ENCODE measurements around the gene ATP9B.

The ATP9B gene

DNA sequence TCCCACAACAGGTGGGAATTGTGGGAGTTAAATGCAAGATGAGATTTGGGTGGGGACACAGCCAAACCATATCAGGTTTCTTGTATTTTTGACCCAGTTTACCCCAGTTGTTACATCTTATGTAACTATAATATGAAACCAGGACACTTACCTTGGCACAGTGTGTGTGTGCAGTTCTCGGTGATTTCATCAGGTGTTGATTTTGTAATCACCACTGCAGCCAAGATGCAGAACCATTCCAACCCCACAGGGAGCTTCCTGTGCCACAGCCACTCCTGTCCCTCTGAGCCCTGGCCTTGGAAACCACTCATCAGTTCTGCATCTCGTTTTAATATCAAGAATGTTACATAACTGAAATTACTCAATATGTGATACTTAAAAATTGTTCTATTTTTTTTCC, 31.8 kb downstream of the ATP9B start:
- TF ChIP-seq, protein P1, sequence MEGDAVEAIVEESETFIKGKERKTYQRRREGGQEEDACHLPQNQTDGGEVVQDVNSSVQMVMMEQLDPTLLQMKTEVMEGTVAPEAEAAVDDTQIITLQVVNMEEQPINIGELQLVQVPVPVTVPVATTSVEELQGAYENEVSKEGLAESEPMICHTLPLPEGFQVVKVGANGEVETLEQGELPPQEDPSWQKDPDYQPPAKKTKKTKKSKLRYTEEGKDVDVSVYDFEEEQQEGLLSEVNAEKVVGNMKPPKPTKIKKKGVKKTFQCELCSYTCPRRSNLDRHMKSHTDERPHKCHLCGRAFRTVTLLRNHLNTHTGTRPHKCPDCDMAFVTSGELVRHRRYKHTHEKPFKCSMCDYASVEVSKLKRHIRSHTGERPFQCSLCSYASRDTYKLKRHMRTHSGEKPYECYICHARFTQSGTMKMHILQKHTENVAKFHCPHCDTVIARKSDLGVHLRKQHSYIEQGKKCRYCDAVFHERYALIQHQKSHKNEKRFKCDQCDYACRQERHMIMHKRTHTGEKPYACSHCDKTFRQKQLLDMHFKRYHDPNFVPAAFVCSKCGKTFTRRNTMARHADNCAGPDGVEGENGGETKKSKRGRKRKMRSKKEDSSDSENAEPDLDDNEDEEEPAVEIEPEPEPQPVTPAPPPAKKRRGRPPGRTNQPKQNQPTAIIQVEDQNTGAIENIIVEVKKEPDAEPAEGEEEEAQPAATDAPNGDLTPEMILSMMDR (IDR thresholded peaks at IDR 0.05; ENCODE audit: low read depth, low read length) = no peak
- H3K4me3 ChIP-seq (ENCODE audit: low read depth, low read length) = no peak overlapping the region

DNA sequence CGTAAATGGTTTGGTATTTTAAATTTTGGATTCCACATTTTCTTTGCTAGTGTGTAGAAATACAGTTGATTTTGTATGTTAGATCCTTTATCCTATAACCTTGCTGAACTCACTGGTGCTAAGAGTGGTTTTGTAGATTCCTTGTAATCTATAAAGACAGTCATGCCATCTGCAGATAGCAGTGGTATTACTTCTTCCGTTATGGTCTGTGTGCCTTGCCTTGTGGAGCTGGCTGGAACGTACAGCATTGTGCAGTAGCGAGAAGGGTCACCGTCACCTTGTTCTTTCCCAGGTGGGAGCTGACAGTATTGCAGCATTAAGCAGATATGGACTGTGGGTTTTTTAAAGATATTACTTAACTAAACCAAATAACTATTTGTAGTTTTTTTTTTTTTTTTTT, 33.7 kb downstream of the ATP9B start:
- no peak overlapping the region for H3K4me3 ChIP-seq (ENCODE audit: low read depth, low read length)
- TF ChIP-seq, protein P1 (IDR thresholded peaks at IDR 0.05; ENCODE audit: low read depth, low read length) = no peak

DNA sequence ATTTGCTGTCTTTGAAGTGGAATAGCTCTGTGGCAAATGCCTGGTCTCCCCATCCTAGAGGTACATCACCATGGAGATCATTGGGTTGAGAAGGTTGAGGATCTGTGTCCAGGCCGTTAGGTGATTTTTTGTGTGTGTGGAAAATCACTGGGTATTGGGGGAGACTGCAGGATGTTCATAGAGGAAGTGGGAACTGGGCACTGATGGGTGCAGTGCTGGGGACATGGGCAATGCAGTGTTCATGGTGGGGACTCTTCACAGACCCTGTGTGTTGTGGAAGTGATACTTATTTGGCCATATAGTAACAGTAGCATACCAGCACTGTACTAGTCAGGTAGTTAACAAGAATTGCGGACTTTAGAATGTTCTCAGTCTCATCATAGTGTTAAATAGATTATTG, 34.9 kb downstream of the ATP9B start:
- TF ChIP-seq, protein P1 (IDR thresholded peaks at IDR 0.05; ENCODE audit: low read depth, low read length) = no peak
- no peak overlapping the region for H3K4me3 ChIP-seq (ENCODE audit: low read depth, low read length)

DNA sequence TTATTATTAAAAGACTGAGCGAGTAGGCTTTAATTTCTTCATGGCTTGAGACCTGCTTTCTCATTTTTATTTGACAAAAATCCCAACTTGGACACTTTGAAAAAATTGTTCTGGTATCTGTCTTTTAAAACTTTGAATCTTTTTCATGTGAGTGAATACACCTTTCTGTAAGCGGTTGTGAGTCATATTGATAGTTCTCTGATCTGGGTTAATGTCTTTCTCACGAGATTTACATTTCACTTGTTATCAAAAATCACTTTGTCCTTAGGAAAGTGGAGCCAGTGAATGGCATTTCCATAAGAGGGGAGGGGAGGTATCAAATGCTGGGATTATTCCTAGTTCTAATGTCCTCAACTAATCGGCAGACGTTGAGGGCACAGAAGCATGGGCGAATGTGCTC, 36.3 kb downstream of the ATP9B start:
- no peak overlapping the region for H3K4me3 ChIP-seq (ENCODE audit: low read depth, low read length)
- TF ChIP-seq, protein P1 (IDR thresholded peaks at IDR 0.05; ENCODE audit: low read depth, low read length) = no peak

DNA sequence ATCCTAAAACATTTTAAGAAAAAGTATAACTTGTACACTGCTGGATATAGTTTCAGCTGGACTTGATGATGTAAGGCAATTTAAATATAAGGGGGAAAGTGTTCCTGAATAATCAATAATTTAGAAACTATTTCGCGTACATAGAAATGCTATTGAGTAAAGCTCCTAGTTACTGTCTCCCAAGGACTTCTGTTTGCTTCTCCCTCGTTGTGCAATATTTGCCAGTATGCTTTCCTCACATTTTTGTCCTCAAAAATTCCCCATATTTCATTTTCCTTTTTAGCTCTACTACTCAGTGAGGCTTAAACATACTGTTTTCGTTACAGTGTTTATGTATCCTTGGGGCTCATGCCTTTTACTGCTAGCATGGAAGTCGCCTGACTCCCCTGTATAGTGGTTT, 36.9 kb downstream of the ATP9B start:
- TF ChIP-seq, protein P1 (IDR thresholded peaks at IDR 0.05; ENCODE audit: low read depth, low read length) = no peak
- no peak overlapping the region for H3K4me3 ChIP-seq (ENCODE audit: low read depth, low read length)

DNA sequence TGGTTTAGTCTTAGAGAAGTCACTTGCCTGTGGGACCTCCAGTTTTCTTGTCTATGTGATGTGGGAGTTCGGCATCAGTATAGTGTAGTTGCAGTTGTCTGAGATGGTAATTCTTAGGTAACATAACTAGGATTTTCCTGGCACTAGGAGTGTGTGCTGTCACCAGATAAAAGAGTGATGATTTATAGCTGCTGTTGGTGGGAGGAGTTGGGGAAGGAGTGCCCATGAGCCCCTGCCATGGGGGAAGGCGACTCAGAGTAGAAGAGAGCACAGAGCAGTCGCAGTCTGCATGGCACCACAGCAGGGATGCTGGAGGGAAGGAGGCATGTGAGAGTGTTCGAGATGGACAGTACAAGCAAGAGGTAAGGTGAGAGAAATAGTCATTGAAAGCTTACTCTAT, 38.7 kb downstream of the ATP9B start:
- TF ChIP-seq, protein P1 (IDR thresholded peaks at IDR 0.05; ENCODE audit: low read depth, low read length) = no peak
- H3K4me3 ChIP-seq (ENCODE audit: low read depth, low read length) = no peak overlapping the region

DNA sequence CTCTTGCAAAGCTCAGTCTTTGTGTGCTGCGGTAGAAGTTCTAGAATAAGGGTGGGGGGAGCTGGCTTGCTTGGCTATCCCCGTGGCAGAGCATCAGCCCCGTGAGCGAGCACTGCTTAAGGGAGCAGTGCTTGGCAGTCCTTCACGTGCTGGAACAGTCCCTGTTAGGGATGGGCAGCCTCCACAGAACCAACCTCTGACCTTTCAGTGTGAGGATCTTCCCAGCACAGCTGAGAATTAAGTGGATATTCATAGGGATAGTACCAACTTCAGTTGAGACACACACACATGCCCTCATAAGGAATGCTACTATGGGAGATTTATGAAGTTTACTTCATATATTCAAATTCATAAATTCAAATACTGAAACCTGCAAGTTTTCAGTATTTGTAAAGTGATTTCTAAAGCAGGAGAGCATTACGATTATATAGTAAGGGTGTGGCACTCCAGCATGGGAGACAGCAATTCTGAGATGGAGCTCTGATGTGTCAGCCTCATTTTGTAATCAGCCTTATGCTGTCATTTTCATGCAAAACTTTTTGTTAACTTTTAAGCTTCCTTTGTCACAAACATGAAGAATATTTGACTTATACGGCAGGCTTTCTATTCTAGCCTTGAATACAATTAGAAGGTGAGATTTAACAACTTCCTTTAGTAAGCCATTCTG, 39.5 kb downstream of the ATP9B start:
- TF ChIP-seq, protein P1 (IDR thresholded peaks at IDR 0.05; ENCODE audit: low read depth, low read length) = no peak
- no peak overlapping the region for H3K4me3 ChIP-seq (ENCODE audit: low read depth, low read length)

Data from WI38 (cell line).